DND-41 (cell line): Measurements from ENCODE around the gene SUN2.

Experiments used
- ATAC-seq: fragments of 200-7000 bp; cut with Tn5 transposase; 3 replicates; pipeline ENCODE4 v1.9.1; 2021; ENCODE audit warnings: low read depth; ENCODE audit not compliant: insufficient read depth
- DNase-seq: peaks from one replicate; pipeline ENCODE4 v3.0.0-alpha.2; 2020
- H2AFZ ChIP-seq: 2 replicates; pipeline ENCODE4 v1.6.0; 2012; ENCODE audit warnings: low read depth, low read length
- H3K27ac ChIP-seq: 2 replicates; pipeline ENCODE4 v1.5.1; 2012; ENCODE audit warnings: low read length, inconsistent platforms
- H3K27me3 ChIP-seq: fragments of 200-600 bp; sonication (generic); 2 replicates; pipeline ENCODE4 v1.6.0; 2012; ENCODE audit warnings: low read length, mild to moderate bottlenecking, inconsistent platforms; ENCODE audit not compliant: insufficient read depth, poor library complexity
- H3K36me3 ChIP-seq: 2 replicates; pipeline ENCODE4 v1.5.1; 2012; ENCODE audit warnings: low read length, inconsistent platforms; ENCODE audit not compliant: insufficient read depth
- H3K4me1 ChIP-seq: 2 replicates; pipeline ENCODE4 v1.5.1; 2012; ENCODE audit warnings: mild to moderate bottlenecking, low read length; ENCODE audit not compliant: insufficient read depth
- H3K4me2 ChIP-seq: 2 replicates; pipeline ENCODE4 v1.6.0; 2012; ENCODE audit warnings: mild to moderate bottlenecking, moderate library complexity, low read length, inconsistent platforms; ENCODE audit not compliant: insufficient read depth
- H3K4me3 ChIP-seq, 2 experiments: fragments of 200-600 bp in 1 of 2; shearing (Covaris generic) in 1 of 2; 2 replicates each; pipeline ENCODE4 v1.5.1; 2012 to 2016; ENCODE audit warnings: inconsistent platforms in 2 of 2, low read length in 2 of 2, mild to moderate bottlenecking in 2 of 2, low read depth in 1 of 2, moderate library complexity in 1 of 2
- H3K79me2 ChIP-seq: 2 replicates; pipeline ENCODE4 v1.6.0; 2012; ENCODE audit warnings: low read length, inconsistent platforms; ENCODE audit not compliant: insufficient read depth
- H3K9ac ChIP-seq: 2 replicates; pipeline ENCODE4 v1.6.0; 2012; ENCODE audit warnings: low read depth, mild to moderate bottlenecking, inconsistent platforms, low read length, moderate library complexity
- H3K9me3 ChIP-seq: 2 replicates; pipeline ENCODE4 v1.5.1; 2012; ENCODE audit warnings: low read length, moderate library complexity, mild to moderate bottlenecking, inconsistent platforms; ENCODE audit not compliant: insufficient read depth, severe bottlenecking
- H4K20me1 ChIP-seq: 2 replicates; pipeline ENCODE4 v1.6.0; 2012; ENCODE audit warnings: low read length; ENCODE audit not compliant: insufficient read depth
- CTCF ChIP-seq: IDR thresholded peaks from 2 replicates; pipeline ENCODE4 v1.5.1; 2012; ENCODE audit warnings: borderline replicate concordance, low read length, moderate library complexity, mild to moderate bottlenecking; ENCODE audit not compliant: poor library complexity, severe bottlenecking; ENCODE audit errors: extremely low read depth
- EZH2 ChIP-seq: IDR thresholded peaks from 3 replicates; pipeline ENCODE4 v1.6.1; 2012; ENCODE audit warnings: borderline replicate concordance, low read depth, mild to moderate bottlenecking, moderate library complexity, low read length, inconsistent platforms; ENCODE audit not compliant: severe bottlenecking

SUN2 gene

GRCh38 chr22:38724176-38724575, 31.6 kb downstream of the SUN2 start:
- H3K36me3 ChIP-seq: peaks cover 91% of the 10 kb centered on the region
- peaks cover 23% of the 10 kb centered on the region for H4K20me1 ChIP-seq
- no peak overlapping the region for H3K9ac ChIP-seq
- H2AFZ ChIP-seq: no peak overlapping the region
- no peak overlapping the region for H3K27ac ChIP-seq
- H3K4me2 ChIP-seq: no peak overlapping the region
- ATAC-seq (no peak), DNase-seq (no peak)
- TF ChIP-seq EZH2 (no peak), CTCF (no peak)
- H3K79me2 ChIP-seq: no peaks in the 10 kb centered on the region
- no peaks in the 10 kb centered on the region for H3K9me3 ChIP-seq
- no peaks in the 10 kb centered on the region for H3K27me3 ChIP-seq
- no peak overlapping the region for H3K4me3 ChIP-seq
- H3K4me1 ChIP-seq: no peaks in the 10 kb centered on the region

GRCh38 chr22:38721551-38721950, 34.2 kb downstream of the SUN2 start:
- DNase-seq (no peak), ATAC-seq (no peak)
- no peaks in the 10 kb centered on the region for H3K4me1 ChIP-seq
- no peak for TF ChIP-seq EZH2
- TF ChIP-seq CTCF: no peak
- H3K27ac ChIP-seq: no peak overlapping the region
- H2AFZ ChIP-seq: no peak overlapping the region
- peaks cover 16% of the 10 kb centered on the region for H4K20me1 ChIP-seq
- peaks cover 18% of the 10 kb centered on the region for H3K79me2 ChIP-seq
- no peaks in the 10 kb centered on the region for H3K9me3 ChIP-seq
- H3K9ac ChIP-seq: no peak overlapping the region
- H3K36me3 ChIP-seq: peaks cover 88% of the 10 kb centered on the region
- no peak overlapping the region for H3K4me3 ChIP-seq
- no peaks in the 10 kb centered on the region for H3K27me3 ChIP-seq
- H3K4me2 ChIP-seq: no peak overlapping the region

- Histone ChIP-seq H2AFZ (no peak overlapping the region), H3K36me3 (peaks cover 88% of the 10 kb centered on the region), H4K20me1 (peaks cover 28% of the 10 kb centered on the region), H3K4me2 (no peak overlapping the region), H3K27me3 (no peaks in the 10 kb centered on the region), H3K4me3 (no peak overlapping the region), H3K9ac (no peak overlapping the region), H3K9me3 (no peaks in the 10 kb centered on the region), H3K79me2 (peaks cover 30% of the 10 kb centered on the region), H3K27ac (no peak overlapping the region), H3K4me1 (no peaks in the 10 kb centered on the region)
- DNase-seq: no peak
- TF ChIP-seq EZH2: no peak
- TF ChIP-seq CTCF: no peak
- ATAC-seq: no peak
Observed at GRCh38 chr22:38720350-38720749, 35.4 kb downstream of the SUN2 start.

- Histone ChIP-seq H4K20me1 (peaks cover 36% of the 10 kb centered on the region), H3K9ac (no peak overlapping the region), H3K4me2 (no peak overlapping the region), H3K79me2 (peaks cover 41% of the 10 kb centered on the region), H3K27ac (no peak overlapping the region), H2AFZ (no peak overlapping the region), H3K36me3 (peaks cover 81% of the 10 kb centered on the region), H3K9me3 (no peaks in the 10 kb centered on the region), H3K27me3 (no peaks in the 10 kb centered on the region), H3K4me1 (no peaks in the 10 kb centered on the region), H3K4me3 (no peak overlapping the region)
- DNase-seq: no peak
- no peak for ATAC-seq
- TF ChIP-seq EZH2: no peak
- no peak for TF ChIP-seq CTCF
Observed at GRCh38 chr22:38719196-38719595, 36.6 kb downstream of the SUN2 start.
